Left colon (tissue), 2 donors: ENCODE results near the gene FSD1. TPM values are rescaled to one million over a fixed set of nuclear protein-coding genes. Genes with fewer than 3 reads are reported as not detected.
"Not testable (repeated sequence)": the region's sequence is repeated elsewhere in the genome, so short reads cannot be mapped to it uniquely, and the experiment has no call there.

Source experiments
- ATAC-seq: fragments of 200-7000 bp; cut with Tn5 transposase; one replicate; pipeline ENCODE4 v1.9.1; 2020; ENCODE audit warnings: mild to moderate bottlenecking, moderate library complexity
- DNase-seq, 2 donors: peaks; one replicate each; pipeline ENCODE4 v3.0.0-alpha.2; 2020
- intact Hi-C, 2 donors: fragments of 100-400 bp; cut with DNase I in 1 of 2; cut with micrococcal nuclease in 1 of 2; formaldehyde crosslinking; loops; one replicate each; pipeline versions ENCODE4 v1.11.2 to v1.14.0; 2022; cut with DNase I, micrococcal nuclease
- total RNA-seq, 2 donors: library from RNA; stranded (reverse); fragmentation: NEBNext Ultra II Directional; extraction: Animal tissue kit (Norgen Biotek cat#: 25700); gene quantifications; one replicate each; pipeline ENCODE4 v1.2.1, GENCODE V29; 2021
- donor health status: DM: no; HTN: no; CAD: no.
- donor health status: DM: yes; HTN: yes; CAD: no.

Gene FSD1
- total RNA-seq, 2 donors from 2014 or later: 0.95 to 1.1 TPM

DNA sequence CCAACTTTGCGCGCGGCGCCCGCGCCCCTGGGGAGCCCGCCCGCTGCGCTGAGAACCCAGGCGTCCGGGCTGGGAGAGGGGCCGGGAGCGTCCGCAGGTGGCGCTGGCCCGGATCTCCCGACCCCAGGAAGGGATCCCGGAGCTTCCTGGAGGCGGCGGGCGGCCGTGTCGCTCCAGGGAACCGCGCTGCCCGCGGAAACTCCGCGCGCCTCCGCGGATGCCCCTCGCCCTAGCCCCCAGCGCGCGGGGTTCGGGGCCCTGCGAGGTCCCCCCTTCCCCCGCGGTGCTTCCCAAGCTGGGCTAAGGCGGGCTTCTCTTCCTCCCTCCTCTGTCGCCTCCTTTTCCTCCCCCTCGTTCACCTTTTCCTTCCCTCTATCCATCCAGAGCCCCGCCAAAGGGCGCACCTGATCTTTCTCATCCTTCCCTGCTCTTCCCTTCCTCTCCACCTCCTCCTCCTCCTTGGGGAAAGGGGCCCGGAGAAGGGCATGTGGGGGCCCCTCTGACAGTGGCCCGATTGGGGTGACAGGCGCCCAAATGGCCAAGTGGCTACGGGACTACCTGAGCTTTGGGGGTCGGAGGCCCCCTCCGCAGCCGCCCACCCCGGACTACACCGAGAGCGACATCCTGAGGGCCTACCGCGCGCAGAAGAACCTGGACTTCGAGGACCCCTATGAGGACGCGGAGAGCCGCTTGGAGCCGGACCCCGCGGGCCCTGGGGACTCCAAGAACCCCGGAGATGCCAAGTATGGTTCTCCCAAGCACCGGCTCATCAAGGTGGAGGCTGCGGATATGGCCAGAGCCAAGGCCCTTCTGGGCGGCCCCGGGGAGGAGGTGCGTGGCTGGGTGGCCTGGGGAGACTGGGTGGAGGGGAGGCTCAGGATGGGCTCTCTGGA lies 24.6 kb upstream of the FSD1 start:
- intact Hi-C loops: no loop called here
- no peak for ATAC-seq
- no peak for DNase-seq

DNA sequence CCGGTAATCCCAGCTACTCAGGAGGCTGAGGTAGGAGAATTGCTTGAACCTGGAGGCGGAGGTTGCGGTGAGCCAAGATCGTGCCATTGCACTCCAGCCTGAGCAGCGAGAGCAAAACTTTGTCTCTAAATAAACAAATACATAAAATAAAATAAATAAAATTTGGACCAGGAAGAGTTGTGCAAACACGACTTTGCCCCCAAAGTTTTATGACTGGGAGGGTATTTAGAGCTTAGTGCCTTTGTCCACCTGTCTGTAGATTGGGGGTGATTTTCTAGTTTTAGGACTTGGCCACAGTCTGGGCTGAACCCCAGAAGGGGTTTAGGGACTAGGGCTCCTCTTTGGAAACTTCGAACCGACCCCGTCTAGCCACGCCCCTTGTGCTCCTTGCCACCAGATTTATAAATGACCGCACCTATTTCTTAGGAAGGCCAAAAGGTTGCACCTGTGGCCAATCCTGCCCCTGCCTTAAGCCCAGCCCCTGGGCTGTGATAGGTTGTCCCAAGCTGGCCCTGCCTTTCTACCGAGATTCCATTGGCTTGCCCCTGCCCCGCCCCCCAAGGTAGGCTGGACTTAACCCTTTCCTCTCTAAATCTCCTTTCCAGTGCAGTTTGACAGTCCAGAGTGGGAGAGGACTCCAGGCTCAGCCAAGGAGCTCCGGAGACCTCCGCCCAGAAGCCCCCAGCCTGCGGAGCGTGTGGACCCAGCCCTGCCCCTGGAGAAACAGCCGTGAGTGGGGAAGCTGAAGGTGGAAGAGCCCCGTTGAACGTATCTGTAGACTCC lies 20.0 kb upstream of the FSD1 start:
- ATAC-seq: peak; percentile 95
- DNase-seq: peak; percentile 88 to 93
- intact Hi-C loops: no loop called here

DNA sequence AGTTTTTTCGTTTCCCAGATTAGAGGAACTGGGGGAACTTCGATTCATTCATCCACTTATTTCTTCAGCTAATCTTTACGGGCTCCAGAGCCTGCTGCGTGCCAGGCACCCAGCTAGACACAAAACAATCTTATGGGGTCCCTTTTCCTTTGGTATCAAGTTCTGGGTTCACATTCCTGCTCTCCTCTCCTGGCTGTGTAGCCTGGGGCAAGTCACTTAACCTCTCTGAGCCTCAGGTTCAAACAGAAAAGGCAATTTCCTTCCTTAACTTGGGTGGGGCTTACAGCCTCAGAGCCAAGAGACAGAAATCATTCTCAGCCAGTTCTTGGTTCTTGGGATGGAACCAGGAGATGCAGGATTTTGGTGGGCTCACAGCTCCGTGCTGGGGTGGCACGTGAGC lies 19.4 kb upstream of the FSD1 start:
- ATAC-seq (peak; percentile 30), DNase-seq (no peak)
- intact Hi-C loops: no loop called here

DNA sequence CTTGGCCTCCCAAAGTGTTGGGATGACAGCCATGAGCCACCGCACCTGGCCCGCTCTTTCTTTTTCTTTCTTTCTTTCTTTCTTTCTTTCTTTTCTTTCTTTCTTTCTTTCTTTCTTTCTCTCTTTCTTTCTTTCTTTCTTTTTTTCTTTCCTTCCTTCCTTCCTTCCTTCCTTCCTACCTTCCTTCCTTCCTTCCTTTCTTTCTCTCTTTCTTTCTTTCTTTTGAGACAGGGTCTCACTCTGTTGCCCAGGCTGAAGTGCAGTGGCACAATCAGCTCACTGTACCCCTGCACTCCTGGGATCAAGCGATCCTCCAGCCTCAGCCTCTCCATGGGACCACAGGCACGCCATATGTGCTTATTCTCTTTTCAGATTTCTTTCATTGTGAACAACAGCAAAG lies 18.3 kb upstream of the FSD1 start:
- ATAC-seq, DNase-seq, intact Hi-C loops: not testable (repeated sequence)

DNA sequence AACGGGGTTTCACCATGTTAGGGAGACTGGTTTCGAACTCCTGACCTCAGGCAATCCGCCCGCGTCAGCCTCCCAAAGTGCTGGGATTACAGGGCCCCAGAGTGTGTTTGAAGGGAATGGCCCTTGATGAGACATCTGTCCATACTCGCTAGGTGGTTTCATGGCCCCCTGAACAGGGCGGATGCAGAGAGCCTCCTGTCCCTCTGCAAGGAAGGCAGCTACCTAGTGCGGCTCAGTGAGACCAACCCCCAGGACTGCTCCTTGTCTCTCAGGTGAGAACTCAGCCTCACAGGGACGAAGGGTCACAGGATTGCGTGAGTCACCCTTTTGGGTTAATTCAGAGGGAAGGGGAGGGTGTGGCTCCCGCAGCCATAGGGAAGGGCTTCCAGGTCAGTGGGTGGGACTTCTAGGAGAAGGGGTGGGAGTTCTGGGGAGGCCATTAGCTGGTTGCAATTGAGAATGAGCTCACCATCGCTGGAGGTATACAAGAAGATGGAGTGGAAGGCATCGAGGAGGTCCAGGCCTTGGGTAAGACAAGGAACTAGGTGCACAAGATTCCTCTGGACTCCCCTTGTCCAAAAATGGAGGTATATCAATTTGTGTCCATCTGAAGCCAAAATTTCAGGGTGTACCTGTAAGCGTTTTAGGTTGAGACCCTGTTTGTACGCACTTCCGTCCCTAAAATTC lies 16.2 kb upstream of the FSD1 start:
- no peak for ATAC-seq
- intact Hi-C loops: no loop called here
- no peak for DNase-seq

DNA sequence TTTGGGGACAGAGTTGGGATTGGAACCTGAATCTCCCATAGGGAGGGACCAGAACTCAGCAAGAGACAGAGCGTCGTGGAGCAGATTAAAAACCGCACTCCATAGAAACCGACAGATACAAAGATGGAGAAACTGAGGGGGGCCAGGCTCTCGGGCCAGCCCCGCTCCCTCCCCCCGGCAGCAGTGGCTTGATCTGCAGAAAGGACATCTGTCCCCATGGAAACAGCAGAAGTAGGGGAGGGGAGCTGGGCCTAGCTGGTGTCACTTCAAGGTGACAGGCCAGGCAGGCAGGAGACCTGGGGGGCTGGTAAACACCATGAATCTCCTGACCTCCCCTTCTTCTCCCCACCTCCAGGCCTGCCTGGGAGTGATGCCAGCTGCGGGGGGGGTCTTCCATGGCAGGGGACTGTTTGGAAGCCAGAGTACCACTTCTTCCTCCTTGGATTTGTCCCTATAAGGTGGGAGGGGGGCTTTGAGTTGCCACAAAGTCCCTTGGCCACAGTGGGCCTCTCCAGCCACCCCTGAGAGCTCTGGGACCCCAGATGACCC lies 13.1 kb upstream of the FSD1 start:
- ATAC-seq (peak; percentile 12), DNase-seq (no peak)
- intact Hi-C loops: no loop called here

DNA sequence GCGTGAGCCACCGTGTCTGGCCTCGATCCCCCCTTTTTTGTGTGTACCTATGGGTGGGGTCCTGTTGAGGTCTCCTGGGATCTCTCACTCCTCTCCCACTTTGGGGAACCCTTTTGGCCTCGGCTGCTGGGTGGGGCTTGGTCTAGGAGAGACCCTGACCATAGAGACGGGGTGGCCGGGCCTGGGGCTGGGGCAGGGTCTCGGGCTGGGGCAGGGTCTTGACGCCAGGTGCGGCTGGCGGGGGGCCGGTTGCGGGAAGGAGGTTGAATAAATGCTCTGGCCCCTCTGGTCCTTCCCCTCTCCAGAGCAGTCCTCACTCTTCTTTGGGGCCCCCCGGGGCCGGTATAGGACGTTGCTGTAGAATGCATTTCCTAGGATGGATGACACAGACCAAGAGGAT lies 11.9 kb upstream of the FSD1 start:
- intact Hi-C loops: no loop called here
- DNase-seq: no peak
- ATAC-seq: no peak

DNA sequence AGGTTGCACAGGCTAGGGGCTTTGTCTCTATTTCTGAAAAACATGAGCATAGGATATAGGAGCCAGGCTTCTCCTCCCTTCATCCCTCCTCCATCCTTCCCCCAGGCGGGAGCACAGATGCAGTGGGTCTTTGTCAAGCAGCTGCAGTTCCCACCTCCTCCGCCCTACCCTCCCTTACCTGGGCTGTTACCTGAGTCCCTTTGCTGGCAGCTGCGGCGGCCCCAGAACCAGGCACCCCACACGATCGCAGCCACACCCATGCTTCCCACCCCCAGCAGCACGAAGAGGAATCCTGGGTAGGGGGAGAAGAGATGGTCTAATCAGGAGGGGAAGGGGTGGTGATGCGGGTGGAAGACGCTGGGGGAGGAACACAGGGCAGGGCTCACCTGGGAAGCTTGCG lies 10.0 kb upstream of the FSD1 start:
- ATAC-seq (no peak), DNase-seq (no peak)
- intact Hi-C loops: no loop called here

DNA sequence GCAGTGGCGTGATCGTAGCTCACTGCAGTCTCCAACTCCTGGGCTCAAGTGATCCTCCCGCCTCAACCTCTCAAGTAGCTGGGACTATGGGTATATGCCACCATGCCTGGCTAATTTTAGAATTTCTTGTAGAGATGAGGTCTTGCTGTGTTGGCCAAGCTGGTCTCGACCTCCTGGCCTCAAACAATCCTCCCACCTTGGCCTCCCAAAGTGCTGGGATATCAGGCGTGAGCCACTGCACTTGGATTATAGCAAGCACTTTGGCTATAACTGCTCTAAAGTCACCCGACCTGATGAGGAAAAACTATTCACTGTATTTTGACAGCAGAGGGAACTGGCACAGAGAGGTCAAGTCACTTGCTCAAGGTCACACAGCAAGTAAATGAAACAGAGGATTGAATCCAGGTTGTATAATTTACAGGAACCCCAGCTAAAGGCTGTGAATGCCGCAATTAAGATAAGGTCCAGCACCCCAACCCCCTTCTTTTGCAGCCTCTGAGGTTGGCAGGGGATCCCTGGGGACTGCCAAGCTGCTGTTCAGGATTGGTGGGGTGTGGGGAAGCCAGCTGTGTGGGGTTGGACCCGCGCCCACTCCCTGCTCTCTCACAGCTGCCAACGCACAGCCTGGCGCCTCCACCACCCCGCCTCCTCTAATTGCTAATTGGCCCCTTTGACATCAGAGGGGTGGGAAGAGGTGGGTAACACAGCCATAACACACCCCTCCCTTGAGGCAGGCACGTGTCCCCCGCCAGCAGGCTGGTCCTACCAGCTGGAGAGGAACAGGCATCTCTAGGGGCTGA lies 8.2 kb upstream of the FSD1 start:
- peak in 1 of 2 donors; percentile 28 for DNase-seq
- intact Hi-C loops: no loop called here
- peak; percentile 65 for ATAC-seq

DNA sequence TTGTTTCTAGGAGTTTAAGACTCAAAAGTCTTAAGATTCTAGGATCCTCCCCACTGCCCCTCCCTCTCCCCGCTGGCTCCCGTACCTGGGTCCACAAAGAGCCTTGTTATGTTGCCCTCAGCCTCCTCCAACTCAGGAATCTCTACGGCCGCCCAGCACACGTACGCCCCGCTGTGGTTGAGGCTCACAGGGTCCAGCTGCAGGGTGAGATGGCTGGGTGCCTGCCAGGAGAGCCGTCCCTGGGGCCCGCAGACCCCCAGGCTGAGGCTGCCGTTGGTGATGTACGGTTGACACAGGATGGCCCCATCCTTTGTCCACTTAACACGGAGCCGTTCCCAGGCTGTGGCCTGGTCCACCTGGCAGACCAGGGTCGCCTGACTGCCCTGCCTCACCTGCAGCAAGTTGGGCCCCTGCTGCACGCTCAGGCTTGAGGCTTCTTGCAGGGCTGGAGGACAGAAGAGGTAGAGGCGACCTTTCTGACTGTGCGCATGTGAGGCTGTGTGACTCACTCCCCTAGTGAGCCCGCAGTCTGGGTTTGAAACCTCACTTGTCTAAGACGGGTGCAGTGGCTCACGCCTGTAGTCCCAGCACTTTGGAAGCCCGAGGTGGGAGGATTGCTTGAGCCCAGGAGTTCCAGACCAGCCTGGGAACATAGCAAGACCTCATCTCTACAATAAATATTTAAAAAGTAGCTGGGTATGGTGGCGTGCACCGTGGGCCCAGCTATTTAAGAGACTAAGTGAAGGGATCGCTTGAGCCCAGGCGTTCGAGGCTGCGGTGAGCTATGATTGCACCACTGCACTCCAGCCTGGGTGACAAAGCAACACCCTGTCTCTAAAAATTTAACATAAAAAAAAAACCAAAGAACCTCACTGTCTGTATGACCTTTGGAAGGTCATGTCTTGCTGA lies 6.2 kb upstream of the FSD1 start:
- ATAC-seq: no peak
- intact Hi-C loops: no loop called here
- no peak for DNase-seq

DNA sequence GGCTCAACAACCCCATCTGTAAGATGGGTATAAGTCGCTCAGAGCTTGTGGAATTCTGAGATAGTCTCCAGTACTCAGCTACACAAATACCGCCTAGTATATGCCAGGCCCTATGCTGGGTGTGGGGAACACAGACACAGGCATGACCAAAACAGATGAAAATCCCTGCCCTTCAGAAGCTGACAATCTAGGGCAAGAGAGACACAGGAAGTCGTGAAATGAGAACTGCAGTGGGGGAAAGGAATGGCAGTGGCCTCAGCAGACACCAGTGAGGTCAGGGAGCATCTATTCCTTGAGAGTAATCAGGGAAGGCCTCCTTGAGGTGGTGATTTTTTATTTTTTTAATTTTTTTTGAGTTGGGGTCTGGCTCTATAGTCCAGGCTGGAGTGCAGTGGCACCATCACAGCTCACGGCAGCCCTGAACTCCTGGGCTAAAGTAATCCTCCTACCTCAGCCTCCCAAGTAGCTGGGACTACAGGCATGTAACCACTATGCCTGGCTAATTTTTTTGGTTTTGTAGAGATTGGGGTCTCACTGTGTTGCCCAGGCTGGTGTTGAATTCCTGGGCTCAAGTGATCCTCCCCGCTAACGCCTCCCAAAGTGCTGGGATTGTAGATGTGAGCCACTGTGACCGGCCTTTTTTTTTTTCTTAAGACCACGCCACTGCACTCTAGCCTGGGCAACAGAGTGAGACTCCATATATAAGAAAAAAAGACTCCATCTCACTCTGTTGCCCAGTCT lies 5.4 kb upstream of the FSD1 start:
- ATAC-seq: no peak
- no peak for DNase-seq

DNA sequence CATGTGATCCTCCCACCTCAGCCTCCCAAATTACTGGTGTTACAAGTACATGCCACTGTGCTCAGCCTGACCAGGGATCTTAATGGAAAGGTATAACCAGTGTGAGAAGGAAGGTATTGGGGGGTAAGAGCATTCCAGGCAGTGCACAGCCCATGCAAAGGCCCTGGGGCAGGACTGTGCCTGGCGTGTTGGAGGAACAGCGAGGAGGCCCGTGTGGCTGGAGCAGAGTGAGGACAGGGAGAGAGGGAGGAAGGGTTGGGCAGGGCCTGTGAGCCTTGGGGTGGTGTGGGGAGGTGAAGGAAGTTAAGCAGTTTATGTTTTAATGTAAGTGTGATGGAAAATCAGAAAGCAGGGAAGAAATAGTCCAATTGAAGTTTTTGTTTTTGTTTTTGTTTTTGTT lies 3.8 kb upstream of the FSD1 start:
- no peak for ATAC-seq
- intact Hi-C loops: no loop called here
- no peak for DNase-seq

More for the DNA sequence above, 5.4 kb upstream of the FSD1 start:
- intact Hi-C loops: no loop called here

DNA sequence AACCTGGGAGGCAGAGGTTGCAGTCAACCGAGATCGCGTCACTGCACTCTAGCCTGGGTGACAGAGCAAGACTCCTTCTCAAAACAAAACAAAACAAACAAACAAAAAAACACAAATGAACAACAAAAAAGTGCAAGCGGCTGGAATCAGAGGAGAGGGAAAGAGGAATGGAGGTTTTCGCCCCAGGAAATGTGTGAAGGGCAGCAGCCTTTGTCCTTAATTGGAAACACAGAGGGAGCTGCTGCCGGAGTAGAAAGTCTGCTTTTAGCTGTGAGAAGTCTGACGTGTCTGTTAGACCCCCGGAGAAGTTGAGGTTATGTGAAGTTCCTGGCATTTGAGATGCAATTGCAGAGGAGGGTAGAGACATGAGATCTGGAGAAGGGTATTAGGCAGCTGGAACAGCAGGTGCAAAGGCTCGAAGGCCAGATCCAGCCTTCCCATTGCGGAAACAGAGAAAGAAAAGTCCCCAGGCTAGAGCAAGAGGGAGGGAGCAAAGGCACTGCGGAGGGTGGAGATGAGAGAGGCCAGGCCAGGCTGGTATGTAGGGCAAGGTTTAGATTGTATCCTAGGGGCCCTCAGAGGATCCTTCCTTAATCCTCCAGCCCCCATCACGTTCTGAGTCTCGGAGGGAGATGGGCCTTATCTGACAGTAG lies 2.7 kb upstream of the FSD1 start:
- DNase-seq: no peak
- intact Hi-C loops: no loop called here
- peak; percentile 80 for ATAC-seq

DNA sequence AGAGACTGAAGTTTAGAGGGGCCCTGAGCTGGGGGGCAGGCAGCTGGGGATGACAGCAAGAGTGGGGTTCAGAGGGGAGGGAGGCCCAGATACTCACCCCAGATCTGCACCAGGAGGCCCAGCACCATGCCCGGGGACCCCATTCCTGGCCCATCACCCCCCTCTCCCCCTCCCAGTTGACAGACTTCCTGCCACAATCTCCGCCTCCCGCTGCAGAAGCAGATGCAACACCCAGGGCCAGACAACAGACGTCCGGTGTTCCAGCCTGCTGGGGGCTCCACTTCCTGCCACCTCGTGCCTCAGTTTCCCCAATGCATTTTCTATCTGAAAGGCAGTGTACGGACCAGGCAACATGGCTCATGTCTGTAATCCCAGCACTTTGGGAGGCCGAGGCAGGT lies 2.2 kb upstream of the FSD1 start, which contains the start of gene TMIGD2:
Gene TMIGD2, minus strand, starts transcription at position 147 of the 398 bp plus-strand sequence. Its CDS starts 4 bp downstream, at position 143.
- ATAC-seq (no peak), DNase-seq (no peak)
- intact Hi-C loops: no loop called here

DNA sequence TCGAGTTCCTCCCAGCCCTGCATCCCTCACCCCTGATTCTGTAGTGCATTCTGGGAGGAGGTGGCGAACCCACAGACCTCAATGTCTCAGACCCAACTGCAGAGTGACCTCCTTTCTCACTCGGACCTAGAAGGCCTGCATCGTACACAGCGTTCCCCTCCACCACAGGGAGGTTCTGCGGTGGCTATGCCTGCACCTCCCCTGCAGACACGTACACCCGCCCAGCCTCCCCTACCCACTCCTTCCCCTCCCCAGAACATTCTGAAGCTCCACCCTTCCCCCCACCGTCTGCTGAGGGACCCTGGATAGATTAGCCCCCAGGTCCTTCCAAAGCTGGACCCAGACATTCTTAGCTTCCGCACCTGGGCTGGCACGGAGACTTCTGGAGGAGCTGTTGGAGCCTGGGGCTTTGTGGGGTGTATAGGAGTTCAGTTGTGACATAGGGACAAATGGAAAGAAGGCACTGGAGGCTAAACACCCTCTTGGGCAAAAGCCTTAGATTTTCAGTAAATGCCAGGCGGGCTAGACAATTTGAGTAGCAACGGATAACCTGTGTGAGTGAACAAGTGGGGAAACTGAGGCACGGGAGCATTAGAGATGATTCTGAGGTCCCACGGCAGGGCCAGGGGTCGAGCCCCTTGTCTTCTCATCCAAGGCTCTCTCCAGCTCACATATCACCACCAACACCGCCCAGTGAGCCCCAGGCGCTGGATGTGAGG lies 420 bp upstream of the FSD1 start:
- DNase-seq: no peak
- intact Hi-C loops: no loop called here
- peak; percentile 21 for ATAC-seq

DNA sequence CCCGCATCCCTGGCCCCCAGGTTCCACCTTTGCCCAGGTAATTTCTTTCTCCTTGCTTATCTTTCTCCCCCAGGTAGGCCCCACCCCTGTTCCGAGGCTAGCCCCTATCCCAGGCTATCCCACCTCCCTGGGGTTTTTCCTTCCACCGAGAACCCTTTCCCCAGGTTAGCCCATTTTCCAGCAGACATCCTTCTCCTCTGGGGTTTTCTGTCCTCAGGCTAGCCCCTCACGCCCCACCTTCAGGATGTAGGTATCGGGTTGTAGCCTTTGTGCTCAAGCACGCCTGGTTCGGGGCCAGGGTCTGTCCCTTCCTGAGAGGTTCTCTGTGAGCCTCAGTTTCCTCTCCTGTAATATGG lies 837 bp downstream of the FSD1 start:
- no peak for ATAC-seq
- intact Hi-C loops: no loop called here
- DNase-seq: no peak
